ENCODE data around the gene KDM8. TPM values are rescaled to one million over a fixed set of nuclear protein-coding genes. Genes with fewer than 3 reads are reported as not detected.

Gene KDM8
- total RNA-seq, 4 donors from 2014 or later = 2.5 to 7.1 (median 3.7) TPM

DNA sequence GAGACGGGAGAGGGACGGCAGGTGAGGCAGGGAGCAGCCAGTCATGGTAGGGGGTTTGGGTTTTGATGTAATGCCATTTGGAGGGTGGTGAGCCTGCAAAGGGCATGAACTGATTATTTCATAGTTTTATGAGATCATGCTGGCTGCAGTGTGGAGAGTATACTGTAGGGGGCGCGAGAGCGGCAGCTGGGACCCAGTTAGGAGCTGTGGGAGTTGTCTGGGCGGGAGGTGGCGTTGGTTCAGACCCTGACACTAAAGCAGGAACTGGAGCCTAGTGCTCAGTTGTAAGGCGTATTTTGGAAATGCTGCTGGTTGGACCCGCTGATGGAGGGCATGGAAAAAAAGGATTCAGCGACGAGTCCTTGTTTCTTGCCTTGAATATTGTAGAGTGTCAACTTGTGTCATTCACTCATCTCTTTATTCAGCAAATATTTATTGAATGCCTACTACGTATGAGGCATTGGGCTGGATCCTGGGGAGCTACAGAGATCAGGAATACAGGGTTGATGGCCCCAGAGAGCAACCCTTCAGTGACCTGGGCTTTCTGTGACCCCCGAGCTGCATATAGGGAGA is 23.7 kb upstream of the KDM8 start:
- Histone ChIP-seq H3K9me3 (peaks cover 0 to 6% (median 3%) of the 10 kb centered on the region in 4 donors), H3K27ac (replicated peaks in 1 of 4) (no peak overlapping the region), H3K36me3 (no peaks in the 10 kb centered on the region), H3K4me1 (peaks cover 0 to 11% (median 8%) of the 10 kb centered on the region in 4 donors), H3K4me3 (no peak overlapping the region), H3K27me3 (peaks cover 0 to 3% (median 0%) of the 10 kb centered on the region in 4 donors)
- WGBS = 11% methylated on average over 13 of the region's 13 CpGs
- intact Hi-C loops (cut with DNase I) = loop anchor here (1.0 kb wide), 2 partner anchors 191 to 278 kb away; no protein-coding TSS in a partner anchor
- DNase-seq (ENCODE audit: extremely low spot score) = peak; percentile 94
- TF ChIP-seq, protein P1, sequence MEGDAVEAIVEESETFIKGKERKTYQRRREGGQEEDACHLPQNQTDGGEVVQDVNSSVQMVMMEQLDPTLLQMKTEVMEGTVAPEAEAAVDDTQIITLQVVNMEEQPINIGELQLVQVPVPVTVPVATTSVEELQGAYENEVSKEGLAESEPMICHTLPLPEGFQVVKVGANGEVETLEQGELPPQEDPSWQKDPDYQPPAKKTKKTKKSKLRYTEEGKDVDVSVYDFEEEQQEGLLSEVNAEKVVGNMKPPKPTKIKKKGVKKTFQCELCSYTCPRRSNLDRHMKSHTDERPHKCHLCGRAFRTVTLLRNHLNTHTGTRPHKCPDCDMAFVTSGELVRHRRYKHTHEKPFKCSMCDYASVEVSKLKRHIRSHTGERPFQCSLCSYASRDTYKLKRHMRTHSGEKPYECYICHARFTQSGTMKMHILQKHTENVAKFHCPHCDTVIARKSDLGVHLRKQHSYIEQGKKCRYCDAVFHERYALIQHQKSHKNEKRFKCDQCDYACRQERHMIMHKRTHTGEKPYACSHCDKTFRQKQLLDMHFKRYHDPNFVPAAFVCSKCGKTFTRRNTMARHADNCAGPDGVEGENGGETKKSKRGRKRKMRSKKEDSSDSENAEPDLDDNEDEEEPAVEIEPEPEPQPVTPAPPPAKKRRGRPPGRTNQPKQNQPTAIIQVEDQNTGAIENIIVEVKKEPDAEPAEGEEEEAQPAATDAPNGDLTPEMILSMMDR (IDR thresholded peaks at IDR 0.05) = peak; percentile 95 to 98 (median 95)
- TF ChIP-seq POLR2AphosphoS5 (IDR thresholded peaks at IDR 0.05) (peak in 1 of 2 donors; percentile 57), POLR2A (IDR thresholded peaks at IDR 0.05; ENCODE audit: low read depth) (no peak)

DNA sequence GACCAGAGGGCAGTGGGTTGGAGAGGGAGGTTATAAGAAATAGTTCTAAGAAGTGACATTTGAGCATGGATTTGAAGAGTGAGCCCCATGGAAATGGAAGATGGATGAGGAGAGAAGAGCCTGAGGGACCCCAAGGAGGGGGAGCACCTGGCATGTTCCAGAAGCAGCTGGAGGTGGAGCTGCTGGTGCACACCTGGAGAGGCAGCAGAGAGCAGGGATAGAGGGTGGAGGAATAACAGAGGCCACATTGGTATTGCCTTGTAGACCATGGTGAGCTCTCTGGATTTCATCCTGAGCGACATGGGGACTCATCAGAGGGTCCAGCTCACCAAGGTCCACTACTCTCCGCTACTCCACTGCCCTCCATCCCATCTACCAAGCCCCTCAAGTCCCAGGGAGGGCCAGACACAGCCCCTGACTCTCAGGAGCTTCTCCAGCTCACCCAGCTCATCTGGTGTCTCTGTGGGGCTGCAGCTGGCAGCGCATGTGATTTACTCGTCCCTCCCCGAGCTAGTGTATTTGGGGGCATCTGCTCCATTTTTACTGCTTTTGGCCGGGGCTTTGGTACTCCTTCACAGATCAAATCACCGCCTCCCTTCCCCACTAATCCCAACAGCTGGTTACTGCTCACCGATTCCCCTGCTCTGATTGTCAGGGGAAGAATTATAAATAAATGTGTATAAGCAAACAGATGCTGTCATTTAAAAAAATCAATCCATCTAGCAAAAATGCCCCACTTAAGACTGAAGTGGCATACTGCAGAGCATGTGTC is 22.1 kb upstream of the KDM8 start:
- 74% methylated on average over 8 of the region's 8 CpGs for WGBS
- H3K4me3 ChIP-seq = no peak overlapping the region

DNA sequence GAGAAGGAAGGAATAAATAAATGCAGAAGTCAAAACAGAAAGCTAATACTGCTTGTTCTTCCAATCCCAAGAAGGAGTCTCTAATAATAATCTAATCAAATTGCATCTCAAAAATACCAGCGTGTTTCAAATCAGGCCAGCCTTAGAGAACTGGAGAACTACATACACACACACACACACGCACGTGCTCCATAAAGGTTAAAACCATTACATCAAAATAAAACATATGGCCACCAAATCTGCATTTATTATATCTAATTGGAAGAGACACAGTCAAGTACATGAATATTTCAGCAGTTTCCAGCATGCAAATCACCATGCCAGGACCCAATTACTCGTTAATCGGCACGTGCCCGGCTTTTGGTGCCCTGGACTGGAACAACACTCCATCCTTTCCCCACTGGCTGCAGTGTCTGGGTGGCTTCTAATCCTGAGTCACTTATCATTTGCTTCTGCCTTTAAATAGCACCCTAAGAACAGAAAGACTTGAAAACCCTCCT is 20.4 kb upstream of the KDM8 start:
- WGBS = 83% methylated on average over 7 of the region's 7 CpGs
- H3K9me3 ChIP-seq = peaks cover 0 to 6% (median 3%) of the 10 kb centered on the region in 4 donors
- H3K36me3 ChIP-seq = no peaks in the 10 kb centered on the region
- TF ChIP-seq EP300 (IDR thresholded peaks at IDR 0.05) = no peak
- TF ChIP-seq, protein P1 (IDR thresholded peaks at IDR 0.05) = no peak
- TF ChIP-seq POLR2AphosphoS5 (IDR thresholded peaks at IDR 0.05) = no peak
- TF ChIP-seq POLR2A (IDR thresholded peaks at IDR 0.05; ENCODE audit: low read depth) = no peak
- peaks cover 0 to 11% (median 8%) of the 10 kb centered on the region in 4 donors for H3K4me1 ChIP-seq
- H3K4me3 ChIP-seq = no peak overlapping the region
- no peak overlapping the region for H3K27ac ChIP-seq (replicated peaks in 1 of 4)
- DNase-seq (ENCODE audit: extremely low spot score) = no peak
- intact Hi-C loops (cut with DNase I) = no loop called here
- H3K27me3 ChIP-seq = peaks cover 0 to 3% (median 0%) of the 10 kb centered on the region in 4 donors

More for the DNA sequence above, 22.1 kb upstream of the KDM8 start:
- Histone ChIP-seq H3K36me3 (no peaks in the 10 kb centered on the region), H3K27ac (replicated peaks in 1 of 4) (no peak overlapping the region), H3K9me3 (peaks cover 0 to 6% (median 3%) of the 10 kb centered on the region in 4 donors), H3K27me3 (peaks cover 0 to 3% (median 0%) of the 10 kb centered on the region in 4 donors), H3K4me1 (peaks cover 0 to 11% (median 8%) of the 10 kb centered on the region in 4 donors)
- DNase-seq (ENCODE audit: extremely low spot score) = no peak
- intact Hi-C loops (cut with DNase I) = no loop called here
- TF ChIP-seq EP300 (IDR thresholded peaks at IDR 0.05) (no peak), POLR2AphosphoS5 (IDR thresholded peaks at IDR 0.05) (no peak)

DNA sequence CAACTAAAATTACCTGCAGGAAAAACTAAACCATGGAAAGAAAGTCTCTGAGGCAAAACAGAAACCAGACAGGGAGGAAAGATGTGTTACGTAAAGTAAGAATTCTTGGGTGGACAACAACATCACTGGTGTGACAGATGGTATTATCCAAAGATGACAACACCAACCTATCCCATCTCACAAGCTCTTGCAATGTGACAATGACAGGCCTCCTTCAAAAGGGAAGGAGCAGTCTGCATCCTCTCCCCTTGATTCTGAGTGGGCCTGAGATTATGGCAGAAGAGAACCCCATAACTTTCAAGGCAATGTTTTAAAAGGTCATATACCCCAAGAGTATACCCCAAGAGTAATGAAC is 17.6 kb upstream of the KDM8 start:
- Histone ChIP-seq H3K27ac (replicated peaks in 1 of 4) (no peak overlapping the region), H3K36me3 (no peaks in the 10 kb centered on the region), H3K27me3 (peaks cover 0 to 25% (median 2%) of the 10 kb centered on the region in 4 donors), H3K4me1 (no peaks in the 10 kb centered on the region), H3K4me3 (no peak overlapping the region), H3K9me3 (peaks cover 0 to 6% (median 3%) of the 10 kb centered on the region in 4 donors)
- DNase-seq (ENCODE audit: extremely low spot score) = no peak
- intact Hi-C loops (cut with DNase I) = no loop called here
- 100% methylated on average over 1 of the region's 1 CpG for WGBS
- no peak for TF ChIP-seq EP300 (IDR thresholded peaks at IDR 0.05)
- no peak for TF ChIP-seq POLR2AphosphoS5 (IDR thresholded peaks at IDR 0.05)
- no peak for TF ChIP-seq POLR2A (IDR thresholded peaks at IDR 0.05; ENCODE audit: low read depth)
- TF ChIP-seq, protein P1 (IDR thresholded peaks at IDR 0.05) = no peak

DNA sequence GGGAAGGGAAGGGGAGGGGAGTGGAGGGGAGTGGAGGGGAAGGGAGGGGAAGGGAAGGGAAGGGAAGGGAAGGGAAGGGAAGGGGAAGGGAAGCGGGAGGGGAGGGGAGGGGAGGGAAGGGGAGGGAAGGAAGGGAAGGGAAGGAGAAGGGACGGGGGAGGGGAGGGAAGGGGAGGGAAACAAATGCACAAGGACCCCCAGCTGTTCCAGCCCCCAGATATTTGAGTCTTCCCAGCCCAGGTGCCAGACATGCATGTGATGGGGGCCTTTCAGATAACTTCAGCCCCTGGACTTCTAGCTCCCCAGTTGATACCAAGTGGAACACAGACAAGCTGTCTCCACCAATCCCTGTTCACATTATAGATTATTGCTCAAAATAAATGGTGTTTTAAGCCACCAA is 14.7 kb upstream of the KDM8 start:
- Histone ChIP-seq H3K36me3 (no peaks in the 10 kb centered on the region), H3K9me3 (no peaks in the 10 kb centered on the region), H3K4me3 (no peak overlapping the region), H3K4me1 (no peaks in the 10 kb centered on the region), H3K27me3 (peaks cover 0 to 23% (median 2%) of the 10 kb centered on the region in 4 donors), H3K27ac (replicated peaks in 1 of 4) (no peak overlapping the region)
- 73% methylated on average over 2 of the region's 2 CpGs for WGBS
- no peak for DNase-seq (ENCODE audit: extremely low spot score)
- TF ChIP-seq EP300 (IDR thresholded peaks at IDR 0.05) = no peak
- intact Hi-C loops (cut with DNase I) = no loop called here
